Esophagus muscularis mucosa (tissue), 3 donors: ENCODE results near the gene DEGS1.

Experiments used
- POLR2A ChIP-seq: fragments of 450-650 bp; IDR thresholded peaks from one replicate; pipeline ENCODE4 v1.6.1; 2017; ENCODE audit warnings: antibody characterized with exemption, moderate library complexity, mild to moderate bottlenecking, low read depth
- POLR2AphosphoS5 ChIP-seq, 2 donors: sonication (generic); formaldehyde crosslinking; IDR thresholded peaks; one replicate each; pipeline ENCODE4 v1.6.1; 2017; ENCODE audit warnings: antibody characterized with exemption in 2 of 2
- TF ChIP-seq, protein P1 (sequence below), 3 experiments: fragments of 200-600 bp in 2 of 3; fragments of 450-650 bp in 1 of 3; sonication (generic) in 2 of 3; IDR thresholded peaks; one replicate each; pipeline ENCODE4 v1.5.1; 2017 to 2019; ENCODE audit warnings: antibody characterized with exemption in 3 of 3, mild to moderate bottlenecking in 2 of 3, moderate library complexity in 1 of 3

DNA sequence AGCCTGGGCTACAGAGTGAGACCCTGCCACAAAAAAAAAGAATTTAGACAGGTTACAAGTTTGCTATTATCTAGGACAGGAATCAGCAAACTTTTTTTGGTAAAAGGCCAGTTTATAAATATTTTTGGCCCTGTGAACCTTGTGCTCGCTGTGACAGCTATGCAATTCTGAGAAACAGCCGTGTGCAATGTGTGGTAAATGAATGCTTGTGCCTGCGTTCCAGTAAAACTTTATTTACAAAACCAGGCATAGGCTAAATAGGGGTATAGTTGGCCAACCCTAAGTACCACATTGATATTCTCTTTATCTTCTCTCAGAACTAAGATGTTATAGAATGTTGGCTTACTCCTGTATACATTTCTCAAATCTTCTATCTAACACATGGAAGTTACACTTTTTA lies 44.8 kb upstream of the DEGS1 start:
- TF ChIP-seq, protein P1, sequence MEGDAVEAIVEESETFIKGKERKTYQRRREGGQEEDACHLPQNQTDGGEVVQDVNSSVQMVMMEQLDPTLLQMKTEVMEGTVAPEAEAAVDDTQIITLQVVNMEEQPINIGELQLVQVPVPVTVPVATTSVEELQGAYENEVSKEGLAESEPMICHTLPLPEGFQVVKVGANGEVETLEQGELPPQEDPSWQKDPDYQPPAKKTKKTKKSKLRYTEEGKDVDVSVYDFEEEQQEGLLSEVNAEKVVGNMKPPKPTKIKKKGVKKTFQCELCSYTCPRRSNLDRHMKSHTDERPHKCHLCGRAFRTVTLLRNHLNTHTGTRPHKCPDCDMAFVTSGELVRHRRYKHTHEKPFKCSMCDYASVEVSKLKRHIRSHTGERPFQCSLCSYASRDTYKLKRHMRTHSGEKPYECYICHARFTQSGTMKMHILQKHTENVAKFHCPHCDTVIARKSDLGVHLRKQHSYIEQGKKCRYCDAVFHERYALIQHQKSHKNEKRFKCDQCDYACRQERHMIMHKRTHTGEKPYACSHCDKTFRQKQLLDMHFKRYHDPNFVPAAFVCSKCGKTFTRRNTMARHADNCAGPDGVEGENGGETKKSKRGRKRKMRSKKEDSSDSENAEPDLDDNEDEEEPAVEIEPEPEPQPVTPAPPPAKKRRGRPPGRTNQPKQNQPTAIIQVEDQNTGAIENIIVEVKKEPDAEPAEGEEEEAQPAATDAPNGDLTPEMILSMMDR (IDR thresholded peaks at IDR 0.05), result no peak
- TF ChIP-seq POLR2A (no peak), POLR2AphosphoS5 (IDR thresholded peaks at IDR 0.05) (no peak)
